C4-2B (cell line): ENCODE results near the gene SASH1.

Experiments used
- ZFX ChIP-seq: fragments of 450-650 bp; IDR thresholded peaks from 2 replicates; pipeline ENCODE4 v1.6.1; 2017
- TF ChIP-seq, protein P1 (sequence below): fragments of 450-650 bp; conservative IDR thresholded peaks from 2 replicates; pipeline ENCODE4 v1.5.1; 2017; ENCODE audit warnings: mild to moderate bottlenecking

DNA sequence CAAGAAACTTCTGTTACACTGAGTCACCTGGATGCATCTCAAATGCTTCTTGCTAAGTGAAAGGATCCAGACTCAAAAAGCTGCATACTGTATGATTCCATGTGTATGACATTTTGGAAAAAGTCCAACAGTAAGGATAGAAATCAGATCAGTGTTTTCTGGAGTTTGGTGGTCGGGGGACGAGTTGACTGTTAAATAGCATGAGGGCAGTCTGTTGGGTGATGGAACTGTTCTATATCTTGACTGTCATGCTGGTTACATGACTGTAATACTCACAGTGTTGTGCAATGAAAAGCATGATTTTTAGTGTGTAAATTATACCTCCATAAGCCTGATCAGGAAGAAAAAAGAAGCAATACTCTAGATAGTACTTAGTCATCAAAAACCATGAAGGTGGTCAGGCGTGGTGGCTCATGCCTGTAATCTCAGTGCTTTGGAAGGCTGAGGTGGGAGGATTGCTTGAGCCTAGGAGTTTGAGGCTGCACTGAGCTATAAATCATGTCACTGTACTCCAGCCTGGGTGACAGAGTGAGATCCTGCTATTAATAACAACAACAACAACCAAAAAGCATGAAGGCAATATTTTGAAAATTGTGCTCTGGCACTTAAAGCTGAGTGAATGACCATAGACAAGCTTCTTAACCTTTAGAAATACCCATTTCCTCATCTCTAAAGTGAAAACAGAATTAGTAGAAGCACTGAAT is 30.5 kb upstream of the SASH1 start:
- TF ChIP-seq, protein P1, sequence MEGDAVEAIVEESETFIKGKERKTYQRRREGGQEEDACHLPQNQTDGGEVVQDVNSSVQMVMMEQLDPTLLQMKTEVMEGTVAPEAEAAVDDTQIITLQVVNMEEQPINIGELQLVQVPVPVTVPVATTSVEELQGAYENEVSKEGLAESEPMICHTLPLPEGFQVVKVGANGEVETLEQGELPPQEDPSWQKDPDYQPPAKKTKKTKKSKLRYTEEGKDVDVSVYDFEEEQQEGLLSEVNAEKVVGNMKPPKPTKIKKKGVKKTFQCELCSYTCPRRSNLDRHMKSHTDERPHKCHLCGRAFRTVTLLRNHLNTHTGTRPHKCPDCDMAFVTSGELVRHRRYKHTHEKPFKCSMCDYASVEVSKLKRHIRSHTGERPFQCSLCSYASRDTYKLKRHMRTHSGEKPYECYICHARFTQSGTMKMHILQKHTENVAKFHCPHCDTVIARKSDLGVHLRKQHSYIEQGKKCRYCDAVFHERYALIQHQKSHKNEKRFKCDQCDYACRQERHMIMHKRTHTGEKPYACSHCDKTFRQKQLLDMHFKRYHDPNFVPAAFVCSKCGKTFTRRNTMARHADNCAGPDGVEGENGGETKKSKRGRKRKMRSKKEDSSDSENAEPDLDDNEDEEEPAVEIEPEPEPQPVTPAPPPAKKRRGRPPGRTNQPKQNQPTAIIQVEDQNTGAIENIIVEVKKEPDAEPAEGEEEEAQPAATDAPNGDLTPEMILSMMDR = no peak
- TF ChIP-seq ZFX = no peak
